HG02678 (cell line): ENCODE measurements around the gene DEGS2.

Source experiments
- ATAC-seq: cut with Tn5 transposase; IDR thresholded peaks from one replicate; pipeline ENCODE4 v1.9.1; 2021; ENCODE audit warnings: mild to moderate bottlenecking, moderate library complexity; ENCODE audit not compliant: unreplicated experiment

DEGS2 gene

DNA sequence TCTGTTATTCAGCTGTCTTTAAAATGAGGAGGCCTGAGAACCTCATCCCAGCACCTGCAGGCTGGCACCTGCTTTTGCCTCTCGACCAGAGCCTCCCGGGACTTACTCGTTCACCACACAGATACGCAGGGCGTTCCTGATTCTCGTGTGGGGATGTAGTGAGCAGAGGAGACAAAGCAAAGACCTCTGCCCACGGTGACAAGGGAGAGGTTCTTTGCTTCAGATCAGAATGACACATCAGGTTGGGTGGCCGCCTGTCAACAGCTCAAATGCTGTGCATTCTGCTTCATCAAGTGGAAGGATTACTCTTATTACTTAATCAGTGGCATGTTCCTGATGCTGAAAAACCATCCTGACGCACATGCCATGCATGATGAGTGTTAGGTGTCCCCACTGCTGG lies 24.4 kb downstream of the DEGS2 start:
- ATAC-seq, result no peak

DNA sequence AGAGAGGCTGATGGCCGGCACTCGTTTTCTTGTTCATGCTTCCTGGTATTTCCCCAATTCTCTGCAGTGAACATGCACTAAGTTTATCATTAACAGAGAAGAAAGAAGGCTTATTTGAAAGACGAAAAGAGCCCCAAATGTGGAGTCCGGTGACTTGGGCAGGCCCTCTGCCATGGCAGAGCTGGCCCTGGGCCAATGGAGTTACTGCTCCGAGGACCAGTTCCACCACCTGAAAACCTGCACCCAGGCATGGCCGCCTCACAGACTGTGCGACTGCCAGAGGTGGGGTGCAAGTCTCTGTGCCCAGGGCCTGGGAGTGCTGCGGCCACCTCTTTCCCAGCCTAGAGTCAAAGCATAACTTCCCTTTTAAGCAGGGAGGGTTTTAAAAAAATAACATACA lies 24.9 kb downstream of the DEGS2 start:
- no peak for ATAC-seq

DNA sequence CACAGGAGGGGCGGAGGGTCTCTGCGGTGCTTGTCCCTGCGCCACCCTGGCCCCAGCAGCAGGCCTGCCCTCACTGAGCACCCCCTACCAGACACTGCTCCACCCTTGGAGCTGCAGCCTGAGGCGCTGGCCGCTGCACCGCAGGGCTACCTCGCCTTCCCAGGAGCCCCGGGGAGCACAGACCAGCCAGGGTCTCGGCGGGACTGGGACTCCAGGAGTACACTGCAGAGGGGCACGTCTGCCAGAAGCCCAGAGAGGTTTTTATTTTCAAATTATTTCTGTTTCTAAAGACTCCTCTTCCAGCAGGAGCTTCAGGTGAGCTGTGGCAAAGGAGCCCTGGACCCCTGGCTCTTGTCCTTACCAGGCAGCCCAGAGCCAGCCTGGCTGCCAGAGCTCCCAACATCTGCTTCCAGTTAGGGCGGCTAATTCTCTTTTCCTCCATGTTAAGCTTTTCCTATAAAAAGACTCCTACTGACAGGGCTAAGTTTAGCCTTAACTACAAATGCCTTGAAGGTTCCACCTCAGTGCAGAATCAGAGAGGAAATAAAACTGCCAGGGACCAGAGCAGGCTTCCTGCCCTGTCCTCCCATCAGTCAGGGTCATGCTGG lies 26.4 kb downstream of the DEGS2 start:
- no peak for ATAC-seq

DNA sequence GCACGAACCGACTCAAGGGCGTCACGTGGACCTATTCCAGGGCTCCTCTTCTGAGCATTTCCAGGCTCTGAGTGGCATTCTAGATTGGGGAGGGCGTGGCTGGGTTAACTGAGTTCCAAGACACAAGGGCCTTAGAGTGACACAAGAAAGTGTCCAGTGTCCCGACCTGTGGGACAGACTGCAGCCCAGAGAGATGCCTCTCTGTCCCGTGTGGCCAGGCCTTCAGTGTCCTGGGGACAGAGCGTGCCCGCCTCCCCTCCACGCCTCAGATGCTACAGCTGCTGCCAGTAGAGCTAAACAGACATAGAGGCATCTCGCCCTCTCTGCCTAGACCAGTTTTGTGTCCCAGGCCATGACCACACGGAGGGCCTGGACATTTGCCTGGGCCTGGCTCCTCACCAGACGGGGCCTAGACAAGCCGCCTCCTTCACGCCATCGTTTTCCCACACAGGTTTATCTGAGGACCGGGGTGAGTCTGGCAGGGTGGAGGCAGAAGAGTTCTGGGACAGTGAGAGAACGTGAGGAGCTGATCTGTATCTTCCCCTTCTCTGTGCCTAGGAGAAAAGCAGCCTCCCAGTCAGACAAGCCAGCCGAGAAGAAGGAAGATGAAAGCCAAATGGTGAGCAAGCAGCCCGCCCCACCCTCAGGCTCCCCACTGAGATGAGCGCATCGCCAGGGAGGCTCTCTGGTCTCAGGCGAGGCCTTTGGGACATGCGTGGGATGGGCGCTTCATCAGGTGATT lies 27.1 kb downstream of the DEGS2 start:
- ATAC-seq, result no peak

GRCh38 chr14:100131181-100131580 lies 28.3 kb downstream of the DEGS2 start:
- ATAC-seq, result no peak

DNA sequence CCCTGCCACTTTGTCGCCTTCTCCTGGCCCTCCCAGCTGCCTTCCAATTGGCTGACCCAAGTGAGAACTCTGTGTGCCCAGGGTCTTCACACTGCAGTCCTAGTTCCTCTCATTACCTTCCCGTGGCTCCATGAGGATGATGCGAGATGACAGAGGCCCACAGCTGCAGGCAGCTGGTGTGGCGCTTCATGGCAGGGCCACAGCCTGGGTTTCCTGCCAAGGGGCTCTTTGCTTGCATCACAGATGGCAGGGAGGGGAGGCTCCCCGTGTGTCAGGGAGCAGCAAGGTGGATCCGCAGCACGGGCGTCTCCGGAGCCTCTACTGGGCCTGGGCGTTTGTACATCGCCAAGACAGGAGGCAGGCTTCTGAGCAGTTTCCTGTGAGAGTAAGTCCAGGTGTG lies 28.9 kb downstream of the DEGS2 start:
- no peak for ATAC-seq

GRCh38 chr14:100129161-100129589 lies 30.3 kb downstream of the DEGS2 start:
- ATAC-seq, result no peak

GRCh38 chr14:100128688-100129087 lies 30.8 kb downstream of the DEGS2 start:
- no peak for ATAC-seq

- ATAC-seq, result no peak
These were observed 31.5 kb downstream of the DEGS2 start for GRCh38 chr14:100127853-100128455.

DNA sequence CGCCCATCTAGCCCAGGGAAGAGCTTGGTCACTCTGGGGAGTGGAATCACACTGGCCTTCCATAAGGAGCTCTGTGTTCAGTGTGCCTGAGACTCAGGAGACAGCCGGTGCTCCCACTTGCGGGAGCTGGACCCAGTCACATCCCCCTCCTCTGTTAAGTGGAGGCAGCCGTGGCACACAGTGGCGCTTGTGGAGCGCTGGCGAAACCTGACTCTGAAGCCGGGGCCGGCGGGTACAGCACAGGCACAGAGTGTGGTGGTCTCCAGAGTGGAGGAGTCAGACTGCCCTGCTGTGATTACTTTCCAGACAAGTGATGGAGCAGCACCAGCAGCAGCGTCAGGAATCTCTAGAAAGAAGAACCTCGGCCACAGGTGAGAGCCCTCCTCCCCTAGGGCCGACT lies 33.0 kb downstream of the DEGS2 start:
- ATAC-seq, result no peak

- ATAC-seq, result no peak
These were observed 34.8 kb downstream of the DEGS2 start for GRCh38 chr14:100124551-100125088.

DNA sequence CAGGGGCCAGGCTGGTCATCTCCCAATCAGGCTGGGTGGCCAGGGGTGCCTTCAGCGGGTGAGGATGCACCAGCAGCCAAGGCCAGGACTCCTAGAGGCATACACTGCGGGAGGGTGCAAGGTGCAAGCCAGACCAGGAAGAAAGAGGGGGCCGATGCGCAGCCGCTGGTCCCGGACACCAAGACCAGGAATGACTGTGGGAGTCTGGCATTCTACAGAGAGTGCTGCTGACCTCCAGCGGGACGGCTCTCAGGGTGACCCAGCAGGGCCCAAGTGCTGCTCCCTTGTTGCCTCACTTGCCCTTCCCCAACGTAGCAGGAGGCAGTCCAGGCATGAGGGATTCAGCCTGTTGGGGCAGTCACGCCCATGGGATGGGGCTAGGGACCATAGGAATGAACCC lies 35.8 kb downstream of the DEGS2 start:
- ATAC-seq, result no peak

DNA sequence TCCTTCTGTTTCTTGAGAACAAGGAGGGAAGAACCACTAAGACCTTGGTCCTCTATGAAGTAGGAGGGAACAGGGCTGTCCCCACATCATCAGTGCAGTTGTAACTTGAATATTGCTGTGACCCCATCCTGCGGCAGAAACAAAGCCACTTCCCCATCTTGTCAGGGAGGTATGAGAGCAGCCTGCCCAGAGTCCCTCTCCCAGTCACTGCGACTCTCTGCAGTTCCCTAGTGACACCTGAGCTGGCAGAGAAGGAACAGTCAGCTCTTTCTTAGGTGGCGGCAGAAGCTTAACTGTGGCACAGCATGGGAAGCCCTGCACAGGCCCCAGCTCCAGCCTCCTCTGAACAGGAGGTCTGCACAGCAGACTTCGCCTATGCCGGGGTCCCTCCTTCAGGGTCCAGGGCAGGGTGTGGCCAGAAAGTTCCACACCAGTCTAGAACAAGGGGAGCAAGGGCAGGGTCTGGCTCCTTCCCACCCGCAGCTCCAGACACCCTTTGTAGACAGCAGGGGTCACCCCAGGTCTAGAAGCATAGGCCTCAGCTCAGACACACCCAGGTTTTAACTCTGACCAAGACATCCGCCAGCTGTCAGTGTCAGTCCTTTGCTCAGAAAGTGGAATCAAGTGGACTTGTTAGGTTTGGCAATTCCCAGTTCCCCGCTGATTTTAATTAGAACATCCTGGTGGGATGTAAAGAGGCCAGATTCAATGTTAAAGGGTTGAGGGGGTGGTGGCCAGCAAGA lies 36.8 kb downstream of the DEGS2 start:
- ATAC-seq, result no peak

DNA sequence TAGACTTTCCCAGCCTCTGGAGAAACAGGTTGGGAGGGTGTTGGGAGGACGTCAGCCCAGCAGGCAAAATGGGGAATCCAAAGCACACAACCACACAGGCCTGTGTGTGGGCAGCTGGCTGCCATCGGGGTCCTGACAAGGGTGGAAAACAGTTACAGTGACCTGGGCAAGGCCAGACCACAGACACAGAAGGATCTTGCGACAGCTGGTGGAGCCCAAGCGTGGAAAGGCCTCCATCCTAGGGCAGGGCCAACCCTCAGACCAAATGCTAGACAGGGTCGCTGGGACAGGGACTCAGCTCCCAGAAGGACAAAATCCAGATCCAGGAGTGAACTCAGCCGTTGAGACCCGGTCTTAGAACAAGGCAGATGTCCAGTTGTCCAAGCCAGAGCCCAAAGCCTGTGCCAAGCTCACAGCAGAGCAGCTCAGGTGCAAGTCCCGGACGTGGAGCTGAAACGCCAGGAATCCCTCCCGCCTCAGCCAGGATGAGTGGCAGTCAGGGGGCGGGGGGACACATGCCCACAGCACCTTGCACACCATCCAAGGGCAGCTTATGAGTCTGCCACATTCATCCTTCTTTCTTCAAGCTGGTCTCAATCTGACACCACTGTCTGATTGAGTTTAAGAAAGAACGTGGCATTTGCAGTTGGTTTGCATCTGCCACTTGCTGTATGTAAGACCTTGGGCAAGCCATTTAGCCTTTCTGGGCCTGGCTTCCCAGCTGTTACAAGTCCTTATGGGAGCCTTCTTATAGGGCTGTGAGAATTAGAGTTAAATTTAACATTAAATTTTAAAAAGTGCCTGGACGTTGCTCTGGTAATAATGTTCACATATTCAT lies 37.6 kb downstream of the DEGS2 start:
- no peak for ATAC-seq

DNA sequence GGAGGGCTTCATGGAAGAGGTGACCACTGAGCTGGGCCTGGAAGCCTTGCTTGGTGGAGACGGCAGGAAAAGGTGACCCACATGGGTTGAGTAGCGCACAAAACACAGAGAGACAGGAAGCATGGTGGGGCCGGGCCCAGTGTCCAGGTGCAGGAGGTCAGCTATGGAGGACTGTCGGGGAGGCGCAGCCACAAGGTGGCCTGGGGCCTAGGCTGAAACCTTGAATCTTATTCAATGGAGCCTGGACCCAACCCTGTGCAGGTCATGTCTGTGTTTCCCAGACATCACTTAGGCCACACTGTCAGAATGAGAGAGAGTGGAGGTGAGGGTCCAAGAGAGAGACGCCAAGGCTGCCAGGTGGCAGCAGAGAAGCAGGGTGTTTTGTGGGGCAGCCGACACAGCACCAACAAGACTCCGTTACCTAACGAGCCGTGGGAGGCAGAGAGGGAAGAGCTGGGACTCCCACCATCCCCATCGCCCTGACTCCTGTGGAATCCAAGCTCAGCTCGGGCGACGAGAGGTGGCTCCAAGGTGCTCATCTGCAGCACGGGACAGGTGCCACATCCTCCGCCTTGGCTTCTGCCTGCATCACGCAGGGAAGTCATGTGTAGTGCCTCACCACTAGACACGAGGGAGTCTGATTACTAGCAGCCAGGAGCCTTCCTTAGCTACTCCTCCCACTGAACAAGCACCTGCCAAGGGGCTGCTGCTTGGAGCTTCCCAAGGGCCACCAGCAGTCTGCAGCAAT lies 38.7 kb downstream of the DEGS2 start:
- ATAC-seq, result no peak

DNA sequence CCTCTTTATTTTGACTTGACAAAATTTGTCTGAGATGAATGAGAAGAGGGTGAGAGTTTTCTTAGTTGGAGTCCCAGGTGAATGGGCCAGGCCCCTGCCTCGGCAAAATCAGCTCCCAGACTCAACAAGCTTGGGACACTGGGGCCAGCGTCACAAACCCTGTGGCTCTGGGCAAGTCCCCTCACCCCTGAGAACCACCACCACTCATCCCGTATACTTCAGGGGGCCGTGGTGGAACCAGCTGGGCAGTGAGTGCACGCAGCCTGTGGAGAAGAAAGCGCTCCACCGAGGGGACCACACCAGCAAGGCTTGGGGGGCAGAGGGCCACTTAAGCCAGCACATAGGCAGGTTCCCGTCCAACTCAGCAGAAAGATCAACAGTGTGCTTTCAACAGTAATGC lies 40.2 kb downstream of the DEGS2 start:
- no peak for ATAC-seq

DNA sequence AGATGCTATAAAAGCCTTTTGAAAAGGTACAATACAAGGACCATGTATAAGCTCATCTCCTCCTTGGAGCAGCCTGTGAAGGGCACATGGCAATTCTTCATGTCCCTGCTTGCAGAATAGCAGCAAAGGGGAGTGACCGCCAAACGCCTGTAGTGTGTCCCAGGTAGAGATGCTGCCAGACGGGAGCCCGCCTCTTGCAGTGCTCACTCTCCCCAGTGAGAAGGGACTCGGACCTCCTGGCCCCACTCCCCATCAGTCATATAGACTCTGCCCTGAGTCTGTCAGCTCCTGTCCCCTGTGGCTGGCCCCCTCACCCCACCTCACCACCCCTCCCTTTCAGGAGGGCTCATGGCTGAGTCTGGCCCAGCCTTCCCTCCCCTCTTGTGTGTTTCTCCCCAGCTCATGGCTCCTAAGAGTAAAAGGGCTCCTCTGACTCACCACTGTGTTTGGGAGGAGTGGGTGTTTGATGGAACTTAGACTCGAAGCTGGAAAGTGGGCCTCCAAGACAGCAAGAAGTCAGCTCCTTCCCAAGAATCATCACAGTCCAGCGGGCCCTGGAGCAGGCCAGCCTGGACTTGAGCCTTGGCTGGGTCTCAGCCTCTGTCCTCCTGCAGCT lies 40.9 kb downstream of the DEGS2 start:
- no peak for ATAC-seq

GRCh38 chr14:100117633-100118395 lies 41.6 kb downstream of the DEGS2 start:
- no peak for ATAC-seq

DNA sequence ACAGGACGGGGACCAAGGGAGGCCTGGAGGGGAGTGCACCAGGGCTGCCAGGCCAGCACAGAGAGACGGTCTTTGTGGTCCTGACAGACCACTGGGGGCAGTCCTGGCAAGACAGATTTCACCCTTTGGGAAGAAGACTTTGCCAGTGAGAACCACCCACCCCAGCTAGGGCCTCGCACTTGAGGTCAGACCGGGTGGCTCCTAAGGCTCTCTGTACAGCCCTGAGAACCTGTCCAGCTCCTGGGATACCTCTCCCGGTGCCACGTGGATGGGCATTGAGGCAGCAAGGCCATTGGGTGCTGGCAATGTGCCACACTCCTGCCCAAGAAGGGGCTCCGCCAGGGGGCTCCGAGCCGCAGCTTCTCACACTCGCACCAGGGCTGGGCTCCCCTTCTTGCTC lies 42.4 kb downstream of the DEGS2 start:
- no peak for ATAC-seq
